Tibial nerve (tissue), 4 donors: ENCODE results near the gene SHB. TPM values are rescaled to one million over a fixed set of nuclear protein-coding genes. Genes with fewer than 3 reads are reported as not detected.

ENCODE experiments used
- DNase-seq, 2 donors: peaks; one replicate each; pipeline ENCODE4 v3.0.0-alpha.2; 2019; ENCODE audit warnings: low spot score in 2 of 2
- H3K27ac ChIP-seq, 4 donors: fragments of 200-600 bp; sonication (generic) in 3 of 4; one replicate each; pipeline ENCODE4 v1.5.1; 2017 to 2019; ENCODE audit warnings: mild to moderate bottlenecking in 1 of 4
- H3K27me3 ChIP-seq, 2 donors: fragments of 200-600 bp; sonication (generic) in 1 of 2; one replicate each; pipeline versions ENCODE4 v1.5.1 to v1.6.0; 2017 to 2019
- H3K36me3 ChIP-seq, 3 donors: fragments of 200-600 bp; sonication (generic); one replicate each; pipeline ENCODE4 v1.5.1; 2018 to 2019
- H3K4me1 ChIP-seq, 4 donors: fragments of 200-600 bp; sonication (generic) in 3 of 4; one replicate each; pipeline ENCODE4 v1.5.1; 2017 to 2019
- H3K4me3 ChIP-seq, 4 donors: fragments of 200-600 bp; sonication (generic) in 3 of 4; one replicate each; pipeline ENCODE4 v1.5.1; 2017 to 2019; ENCODE audit warnings: mild to moderate bottlenecking in 1 of 4, moderate library complexity in 1 of 4
- H3K9me3 ChIP-seq, 4 donors: fragments of 200-600 bp; sonication (generic) in 3 of 4; one replicate each; pipeline ENCODE4 v1.5.1; 2017 to 2019
- EP300 ChIP-seq, 2 donors: sonication (generic); formaldehyde crosslinking; IDR thresholded peaks; one replicate each; pipeline ENCODE4 v1.6.1; 2017; ENCODE audit warnings: antibody characterized with exemption in 2 of 2, mild to moderate bottlenecking in 1 of 2
- POLR2A ChIP-seq, 2 donors: fragments of 450-650 bp; IDR thresholded peaks; one replicate each; pipeline ENCODE4 v1.6.1; 2017; ENCODE audit warnings: antibody characterized with exemption in 2 of 2, mild to moderate bottlenecking in 2 of 2, moderate library complexity in 2 of 2
- WGBS, 2 donors: methylation state at CpG; one replicate each; pipeline ENCODE4 v1.1.5; 2018; 5-methylcytosine and 5-hydroxymethylcytosine counted together
- total RNA-seq, 4 donors: library from RNA; depleted of rRNA; stranded (reverse); fragments of >200 nt; gene quantifications; one replicate each; pipeline ENCODE4 v1.1.0, GENCODE V29; 2016
- TF ChIP-seq, protein P1 (sequence below), 5 experiments: fragments of 200-600 bp in 3 of 5; fragments of 450-650 bp in 2 of 5; sonication (generic) in 3 of 5; IDR thresholded peaks; one replicate each; pipeline ENCODE4 v1.5.1; 2016 to 2019; ENCODE audit warnings: antibody characterized with exemption in 5 of 5, mild to moderate bottlenecking in 3 of 5, moderate library complexity in 2 of 5

The SHB gene
- total RNA-seq, 4 donors from 2014 or later: 6.3 to 15.9 (median 11.6) TPM

- no peaks in the 10 kb centered on the region for H3K9me3 ChIP-seq
- 94 to 98% methylated on average over 10 to 12 of the region's 12 CpGs for WGBS, 2 donors
These were observed 118.5 kb downstream of the SHB start for GRCh38 chr9:37950561-37950960.

DNA sequence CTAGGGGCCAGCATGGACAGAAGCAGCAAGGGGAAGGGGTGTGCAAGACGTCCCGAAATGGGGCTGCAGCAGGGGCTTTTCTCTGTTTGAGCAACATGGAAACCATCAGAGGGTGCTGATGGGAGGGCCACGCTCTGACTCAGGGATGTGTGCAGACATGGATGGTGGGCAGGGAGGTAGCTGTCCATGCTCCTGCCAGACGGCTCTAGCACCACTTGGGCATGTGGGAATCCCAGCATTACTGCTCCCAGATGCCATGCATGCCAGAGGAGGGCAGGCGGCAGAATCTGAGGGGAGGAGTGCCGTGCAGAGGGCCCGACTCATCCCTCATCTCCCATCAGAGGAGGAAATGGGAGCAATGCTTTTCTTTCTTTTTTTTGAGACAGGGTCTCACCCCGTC is 119.5 kb downstream of the SHB start:
- no peak for DNase-seq
- no peak overlapping the region for H3K27ac ChIP-seq
- H3K9me3 ChIP-seq: no peaks in the 10 kb centered on the region
- 69 to 83% methylated on average over 8 of the region's 8 CpGs for WGBS, 2 donors
- H3K36me3 ChIP-seq: peaks cover 0 to 75% (median 0%) of the 10 kb centered on the region in 3 donors
- H3K4me1 ChIP-seq: peaks cover 0 to 29% (median 0%) of the 10 kb centered on the region in 4 donors
- TF ChIP-seq EP300 (IDR thresholded peaks at IDR 0.05) (no peak), POLR2A (IDR thresholded peaks at IDR 0.05) (no peak)
- TF ChIP-seq, protein P1, sequence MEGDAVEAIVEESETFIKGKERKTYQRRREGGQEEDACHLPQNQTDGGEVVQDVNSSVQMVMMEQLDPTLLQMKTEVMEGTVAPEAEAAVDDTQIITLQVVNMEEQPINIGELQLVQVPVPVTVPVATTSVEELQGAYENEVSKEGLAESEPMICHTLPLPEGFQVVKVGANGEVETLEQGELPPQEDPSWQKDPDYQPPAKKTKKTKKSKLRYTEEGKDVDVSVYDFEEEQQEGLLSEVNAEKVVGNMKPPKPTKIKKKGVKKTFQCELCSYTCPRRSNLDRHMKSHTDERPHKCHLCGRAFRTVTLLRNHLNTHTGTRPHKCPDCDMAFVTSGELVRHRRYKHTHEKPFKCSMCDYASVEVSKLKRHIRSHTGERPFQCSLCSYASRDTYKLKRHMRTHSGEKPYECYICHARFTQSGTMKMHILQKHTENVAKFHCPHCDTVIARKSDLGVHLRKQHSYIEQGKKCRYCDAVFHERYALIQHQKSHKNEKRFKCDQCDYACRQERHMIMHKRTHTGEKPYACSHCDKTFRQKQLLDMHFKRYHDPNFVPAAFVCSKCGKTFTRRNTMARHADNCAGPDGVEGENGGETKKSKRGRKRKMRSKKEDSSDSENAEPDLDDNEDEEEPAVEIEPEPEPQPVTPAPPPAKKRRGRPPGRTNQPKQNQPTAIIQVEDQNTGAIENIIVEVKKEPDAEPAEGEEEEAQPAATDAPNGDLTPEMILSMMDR (IDR thresholded peaks at IDR 0.05): no peak
- H3K4me3 ChIP-seq: no peak overlapping the region
- no peaks in the 10 kb centered on the region for H3K27me3 ChIP-seq

More at GRCh38 chr9:37950561-37950960, 118.5 kb downstream of the SHB start:
- DNase-seq: no peak
- peaks cover 0 to 80% (median 0%) of the 10 kb centered on the region in 3 donors for H3K36me3 ChIP-seq
- no peak overlapping the region for H3K4me3 ChIP-seq
- H3K27me3 ChIP-seq: no peaks in the 10 kb centered on the region
- H3K27ac ChIP-seq: no peak overlapping the region
- peaks cover 0 to 22% (median 0%) of the 10 kb centered on the region in 4 donors for H3K4me1 ChIP-seq
- TF ChIP-seq EP300 (IDR thresholded peaks at IDR 0.05) (no peak), POLR2A (IDR thresholded peaks at IDR 0.05) (no peak)
- TF ChIP-seq, protein P1 (IDR thresholded peaks at IDR 0.05): no peak

GRCh38 chr9:37948417-37948980 is 120.5 kb downstream of the SHB start:
- WGBS, 2 donors: 77 to 84% methylated on average over 15 to 18 of the region's 20 CpGs
- H3K36me3 ChIP-seq: peaks cover 0 to 67% (median 0%) of the 10 kb centered on the region in 3 donors
- no peak overlapping the region for H3K4me3 ChIP-seq
- no peak overlapping the region for H3K27ac ChIP-seq
- H3K4me1 ChIP-seq: peaks cover 0 to 31% (median 9%) of the 10 kb centered on the region in 4 donors
- TF ChIP-seq EP300 (IDR thresholded peaks at IDR 0.05): no peak
- DNase-seq: no peak
- no peaks in the 10 kb centered on the region for H3K27me3 ChIP-seq
- no peaks in the 10 kb centered on the region for H3K9me3 ChIP-seq

GRCh38 chr9:37947977-37948376 is 121.0 kb downstream of the SHB start:
- Histone ChIP-seq H3K4me1 (peaks cover 0 to 35% (median 11%) of the 10 kb centered on the region in 4 donors), H3K4me3 (no peak overlapping the region), H3K27ac (no peak overlapping the region), H3K27me3 (no peaks in the 10 kb centered on the region), H3K36me3 (peaks cover 0 to 62% (median 0%) of the 10 kb centered on the region in 3 donors), H3K9me3 (no peaks in the 10 kb centered on the region)
- 58 to 60% methylated on average over 9 of the region's 9 CpGs for WGBS, 2 donors
- TF ChIP-seq POLR2A (IDR thresholded peaks at IDR 0.05): no peak
- TF ChIP-seq, protein P1 (IDR thresholded peaks at IDR 0.05): no peak
- TF ChIP-seq EP300 (IDR thresholded peaks at IDR 0.05): no peak
- no peak for DNase-seq

GRCh38 chr9:37947471-37947870 is 121.6 kb downstream of the SHB start:
- WGBS, 2 donors: 79 to 84% methylated on average over 7 of the region's 7 CpGs
- H3K9me3 ChIP-seq: no peaks in the 10 kb centered on the region
- no peak overlapping the region for H3K4me3 ChIP-seq
- no peak for DNase-seq
- H3K36me3 ChIP-seq: peaks cover 0 to 57% (median 0%) of the 10 kb centered on the region in 3 donors
- no peak overlapping the region for H3K27ac ChIP-seq
- peaks cover 0 to 41% (median 14%) of the 10 kb centered on the region in 4 donors for H3K4me1 ChIP-seq
- H3K27me3 ChIP-seq: no peaks in the 10 kb centered on the region
- TF ChIP-seq, protein P1 (IDR thresholded peaks at IDR 0.05): no peak
- TF ChIP-seq EP300 (IDR thresholded peaks at IDR 0.05) (no peak), POLR2A (IDR thresholded peaks at IDR 0.05) (no peak)
